PC-9 (cell line): Measurements from ENCODE around the gene PLEKHG1. TPM values are rescaled to one million over a fixed set of nuclear protein-coding genes. Genes with fewer than 3 reads are reported as not detected.

Experiments
- BruUV-seq: library from RNA; stranded (reverse); fragments of 400-500 nt; replicated peaks from 2 replicates; lab custom pipeline; 2021; lab: Mats Ljungman, UMichigan
- CTCF ChIA-PET: fragments of 300-600 bp; sonication (Branson Sonifier 250); formaldehyde crosslinking; loops from one replicate; lab custom pipeline; 2022; ENCODE audit warnings: antibody characterized with exemption; lab: Charles Lee
- POLR2A ChIA-PET: fragments of 300-600 bp; sonication (Branson Sonifier 250); formaldehyde crosslinking; loops from one replicate; lab custom pipeline; 2022; ENCODE audit warnings: antibody characterized with exemption; ENCODE audit not compliant: unreplicated experiment; lab: Charles Lee
- DNase-seq, 2 experiments: peaks; one replicate each; pipeline versions ENCODE4 v3.0.0 to v3.0.0-alpha.2; 2015 to 2022; ENCODE audit warnings: mixed read lengths in 1 of 2
- H2AFZ ChIP-seq: fragments of 200-600 bp; sonication (generic); 2 replicates; pipeline ENCODE4 v1.8.1; 2017; ENCODE audit warnings: antibody characterized with exemption
- H3F3A ChIP-seq: fragments of 200-600 bp; sonication (generic); 2 replicates; pipeline ENCODE4 v1.8.1; 2017; ENCODE audit warnings: antibody characterized with exemption, mild to moderate bottlenecking, low read depth; ENCODE audit not compliant: insufficient read depth
- H3K27ac ChIP-seq: fragments of 200-600 bp; sonication (generic); 2 replicates; pipeline ENCODE4 v1.6.1; 2016; ENCODE audit warnings: mixed run types
- H3K27me3 ChIP-seq: fragments of 200-600 bp; sonication (generic); 2 replicates; pipeline ENCODE4 v1.6.1; 2016; ENCODE audit warnings: low read depth, mixed run types; ENCODE audit not compliant: insufficient read depth
- H3K36me3 ChIP-seq: fragments of 200-600 bp; sonication (generic); 2 replicates; pipeline ENCODE4 v1.6.1; 2016; ENCODE audit warnings: low read depth, mixed run types
- H3K4me1 ChIP-seq: fragments of 200-600 bp; sonication (generic); replicated peaks from 2 replicates; pipeline ENCODE4 v1.6.1; 2016; ENCODE audit warnings: mixed run types; ENCODE audit not compliant: insufficient read depth
- H3K4me2 ChIP-seq: fragments of 200-600 bp; sonication (generic); 2 replicates; pipeline ENCODE4 v1.6.1; 2017; ENCODE audit warnings: mixed run types
- H3K4me3 ChIP-seq: fragments of 200-600 bp; sonication (generic); 2 replicates; pipeline ENCODE4 v1.6.1; 2016; ENCODE audit warnings: mixed run types
- H3K79me2 ChIP-seq: fragments of 200-600 bp; sonication (generic); 2 replicates; pipeline ENCODE4 v1.6.1; 2017; ENCODE audit warnings: low read depth, mixed run types
- H3K9me2 ChIP-seq: fragments of 200-600 bp; sonication (generic); 2 replicates; pipeline ENCODE4 v1.8.1; 2017; ENCODE audit warnings: mild to moderate bottlenecking; ENCODE audit not compliant: insufficient read depth
- H3K9me3 ChIP-seq: fragments of 200-600 bp; sonication (generic); 2 replicates; pipeline ENCODE4 v1.8.1; 2016; ENCODE audit warnings: low read depth; ENCODE audit not compliant: insufficient read depth
- H4K20me1 ChIP-seq: fragments of 200-600 bp; sonication (generic); 2 replicates; pipeline ENCODE4 v1.8.1; 2017; ENCODE audit not compliant: insufficient read depth
- EZH2 ChIP-seq: fragments of 200-600 bp; sonication (generic); IDR thresholded peaks from 2 replicates; pipeline ENCODE4 v1.8.0; 2017; ENCODE audit warnings: antibody characterized with exemption, low read depth
- intact Hi-C: fragments of 100-400 bp; cut with micrococcal nuclease; formaldehyde crosslinking; loops from one replicate; pipeline ENCODE4 v1.10.0; 2022; ENCODE audit not compliant: unreplicated experiment
- total RNA-seq: library from RNA; stranded (reverse); gene quantifications from 2 replicates; pipeline ENCODE4 v1.2.3, GENCODE V29; 2021
- TF ChIP-seq, protein P1 (sequence below): fragments of 200-600 bp; sonication (generic); conservative IDR thresholded peaks from 2 replicates; pipeline ENCODE4 v1.6.1; 2017; ENCODE audit warnings: mixed run types, antibody characterized with exemption, mild to moderate bottlenecking, moderate library complexity

PLEKHG1 gene
- total RNA-seq, 1 experiment from 2014 or later = 8.9 TPM

- H3K27me3 ChIP-seq = no peaks in the 10 kb centered on the region
- H3K27ac ChIP-seq = no peak overlapping the region
- no peaks in the 10 kb centered on the region for H3K79me2 ChIP-seq
- ChIA-PET CTCF (no interaction called here), POLR2A (no interaction called here)
- no peak for DNase-seq
- no peaks in the 10 kb centered on the region for H3K36me3 ChIP-seq
- H3K4me2 ChIP-seq = no peak overlapping the region
- no peaks in the 10 kb centered on the region for H3K9me2 ChIP-seq
- no peaks in the 10 kb centered on the region for H3K9me3 ChIP-seq
- H3K4me1 ChIP-seq = no peaks in the 10 kb centered on the region
- TF ChIP-seq EZH2 = no peak
- TF ChIP-seq, protein P1, sequence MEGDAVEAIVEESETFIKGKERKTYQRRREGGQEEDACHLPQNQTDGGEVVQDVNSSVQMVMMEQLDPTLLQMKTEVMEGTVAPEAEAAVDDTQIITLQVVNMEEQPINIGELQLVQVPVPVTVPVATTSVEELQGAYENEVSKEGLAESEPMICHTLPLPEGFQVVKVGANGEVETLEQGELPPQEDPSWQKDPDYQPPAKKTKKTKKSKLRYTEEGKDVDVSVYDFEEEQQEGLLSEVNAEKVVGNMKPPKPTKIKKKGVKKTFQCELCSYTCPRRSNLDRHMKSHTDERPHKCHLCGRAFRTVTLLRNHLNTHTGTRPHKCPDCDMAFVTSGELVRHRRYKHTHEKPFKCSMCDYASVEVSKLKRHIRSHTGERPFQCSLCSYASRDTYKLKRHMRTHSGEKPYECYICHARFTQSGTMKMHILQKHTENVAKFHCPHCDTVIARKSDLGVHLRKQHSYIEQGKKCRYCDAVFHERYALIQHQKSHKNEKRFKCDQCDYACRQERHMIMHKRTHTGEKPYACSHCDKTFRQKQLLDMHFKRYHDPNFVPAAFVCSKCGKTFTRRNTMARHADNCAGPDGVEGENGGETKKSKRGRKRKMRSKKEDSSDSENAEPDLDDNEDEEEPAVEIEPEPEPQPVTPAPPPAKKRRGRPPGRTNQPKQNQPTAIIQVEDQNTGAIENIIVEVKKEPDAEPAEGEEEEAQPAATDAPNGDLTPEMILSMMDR = no peak
- H3K4me3 ChIP-seq = no peak overlapping the region
- H4K20me1 ChIP-seq = no peaks in the 10 kb centered on the region
- no TSS peak for BruUV-seq
- no peaks in the 10 kb centered on the region for H3F3A ChIP-seq
- intact Hi-C loops = no loop called here
- no peak overlapping the region for H2AFZ ChIP-seq
Observed at GRCh38 chr6:150568560-150568959, 31.1 kb upstream of the PLEKHG1 start.

DNA sequence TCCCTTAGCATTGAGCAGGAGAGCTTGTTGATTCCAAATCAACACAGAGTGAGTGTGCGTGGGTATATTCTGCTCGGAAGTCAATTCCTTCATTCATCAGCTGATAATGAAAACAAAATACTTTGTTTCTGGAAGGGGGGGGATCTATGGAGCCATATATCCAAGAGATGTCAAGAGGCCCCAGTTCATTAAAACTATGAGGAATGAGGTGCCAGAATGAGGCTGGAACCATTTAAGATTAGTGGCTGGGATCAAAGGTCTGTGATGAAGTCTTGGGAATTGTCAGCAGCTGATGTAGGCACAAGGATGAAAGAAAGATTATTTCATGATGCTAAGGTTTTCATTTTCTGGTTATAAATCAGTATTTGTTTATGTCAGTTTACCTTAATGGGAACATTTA lies 30.5 kb upstream of the PLEKHG1 start:
- Histone ChIP-seq H2AFZ (no peak overlapping the region), H3K27ac (no peak overlapping the region), H3K79me2 (no peaks in the 10 kb centered on the region), H3K4me3 (no peak overlapping the region), H3K9me3 (no peaks in the 10 kb centered on the region), H3K27me3 (no peaks in the 10 kb centered on the region), H3K36me3 (no peaks in the 10 kb centered on the region), H3K9me2 (no peaks in the 10 kb centered on the region), H3K4me1 (no peaks in the 10 kb centered on the region), H3K4me2 (no peak overlapping the region), H3F3A (no peaks in the 10 kb centered on the region), H4K20me1 (no peaks in the 10 kb centered on the region)
- DNase-seq = no peak
- TF ChIP-seq, protein P1 = no peak
- no peak for TF ChIP-seq EZH2
- ChIA-PET POLR2A (no interaction called here), CTCF (no interaction called here)
- BruUV-seq = no TSS peak
- intact Hi-C loops = no loop called here

GRCh38 chr6:150573041-150573681 lies 26.5 kb upstream of the PLEKHG1 start:
- H3K4me3 ChIP-seq = no peak overlapping the region
- H3K36me3 ChIP-seq = no peaks in the 10 kb centered on the region
- H3K27ac ChIP-seq = no peak overlapping the region
- BruUV-seq = no TSS peak
- no peaks in the 10 kb centered on the region for H3K4me1 ChIP-seq
- ChIA-PET CTCF (no interaction called here), POLR2A (no interaction called here)
- TF ChIP-seq EZH2 = no peak
- TF ChIP-seq, protein P1 = no peak
- no peaks in the 10 kb centered on the region for H3K79me2 ChIP-seq
- no peak for DNase-seq
- no peak overlapping the region for H2AFZ ChIP-seq
- H3F3A ChIP-seq = no peaks in the 10 kb centered on the region
- H3K9me3 ChIP-seq = no peaks in the 10 kb centered on the region
- intact Hi-C loops = no loop called here
- H4K20me1 ChIP-seq = no peaks in the 10 kb centered on the region
- no peaks in the 10 kb centered on the region for H3K9me2 ChIP-seq
- H3K4me2 ChIP-seq = no peak overlapping the region
- H3K27me3 ChIP-seq = no peaks in the 10 kb centered on the region
